Sigmoid colon (tissue), 4 donors: Measurements from ENCODE around the gene NT5M.

Source experiments
- EP300 ChIP-seq, 4 donors: sonication (generic); formaldehyde crosslinking; IDR thresholded peaks; one replicate each; pipeline ENCODE4 v1.6.1; 2017; ENCODE audit warnings: antibody characterized with exemption in 4 of 4
- POLR2A ChIP-seq, 2 donors: fragments of 450-650 bp; IDR thresholded peaks; one replicate each; pipeline ENCODE4 v1.6.1; 2016; ENCODE audit warnings: antibody characterized with exemption in 2 of 2, mild to moderate bottlenecking in 2 of 2, moderate library complexity in 2 of 2
- POLR2AphosphoS5 ChIP-seq, 4 donors: sonication (generic); formaldehyde crosslinking; IDR thresholded peaks; one replicate each; pipeline ENCODE4 v1.6.1; 2017; ENCODE audit warnings: antibody characterized with exemption in 4 of 4
- TF ChIP-seq, protein P1 (sequence below), 4 experiments: fragments of 450-650 bp in 3 of 4; fragments of 200-600 bp in 1 of 4; IDR thresholded peaks; one replicate each; pipeline ENCODE4 v1.5.1; 2016 to 2019; ENCODE audit warnings: antibody characterized with exemption in 4 of 4, mild to moderate bottlenecking in 3 of 4, moderate library complexity in 2 of 4

DNA sequence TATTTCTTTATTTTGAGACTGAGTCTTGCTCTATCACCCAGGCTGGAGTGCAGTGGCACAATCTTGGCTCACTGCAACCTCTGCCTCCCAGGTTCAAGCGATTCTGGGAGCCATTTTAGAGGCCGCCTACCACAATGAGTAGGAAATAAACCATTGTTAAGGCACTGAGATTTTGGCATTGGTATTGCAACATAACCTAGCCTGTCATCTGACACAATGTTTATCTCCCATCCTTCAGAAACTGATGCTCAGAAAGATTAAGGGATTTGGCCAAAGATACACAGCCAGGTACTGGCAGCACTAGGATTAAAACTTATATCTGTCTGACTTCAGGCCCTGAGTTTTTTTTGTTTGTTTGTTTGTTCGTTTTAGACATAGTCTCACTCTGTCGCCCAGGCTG lies 14.1 kb upstream of the NT5M start:
- TF ChIP-seq, protein P1, sequence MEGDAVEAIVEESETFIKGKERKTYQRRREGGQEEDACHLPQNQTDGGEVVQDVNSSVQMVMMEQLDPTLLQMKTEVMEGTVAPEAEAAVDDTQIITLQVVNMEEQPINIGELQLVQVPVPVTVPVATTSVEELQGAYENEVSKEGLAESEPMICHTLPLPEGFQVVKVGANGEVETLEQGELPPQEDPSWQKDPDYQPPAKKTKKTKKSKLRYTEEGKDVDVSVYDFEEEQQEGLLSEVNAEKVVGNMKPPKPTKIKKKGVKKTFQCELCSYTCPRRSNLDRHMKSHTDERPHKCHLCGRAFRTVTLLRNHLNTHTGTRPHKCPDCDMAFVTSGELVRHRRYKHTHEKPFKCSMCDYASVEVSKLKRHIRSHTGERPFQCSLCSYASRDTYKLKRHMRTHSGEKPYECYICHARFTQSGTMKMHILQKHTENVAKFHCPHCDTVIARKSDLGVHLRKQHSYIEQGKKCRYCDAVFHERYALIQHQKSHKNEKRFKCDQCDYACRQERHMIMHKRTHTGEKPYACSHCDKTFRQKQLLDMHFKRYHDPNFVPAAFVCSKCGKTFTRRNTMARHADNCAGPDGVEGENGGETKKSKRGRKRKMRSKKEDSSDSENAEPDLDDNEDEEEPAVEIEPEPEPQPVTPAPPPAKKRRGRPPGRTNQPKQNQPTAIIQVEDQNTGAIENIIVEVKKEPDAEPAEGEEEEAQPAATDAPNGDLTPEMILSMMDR (IDR thresholded peaks at IDR 0.05), result no peak
- TF ChIP-seq POLR2A (IDR thresholded peaks at IDR 0.05), result no peak
- TF ChIP-seq POLR2AphosphoS5 (IDR thresholded peaks at IDR 0.05), result no peak
- no peak for TF ChIP-seq EP300 (IDR thresholded peaks at IDR 0.05)
